Breast epithelium (tissue), 3 donors: ENCODE data around the gene APRT.

Experiments used
- POLR2A ChIP-seq: fragments of 450-650 bp; IDR thresholded peaks from one replicate; pipeline ENCODE4 v1.6.1; 2016; ENCODE audit warnings: antibody characterized with exemption, mild to moderate bottlenecking, moderate library complexity
- POLR2AphosphoS5 ChIP-seq, 3 donors: sonication (generic); formaldehyde crosslinking; IDR thresholded peaks; one replicate each; pipeline ENCODE4 v1.6.1; 2017; ENCODE audit warnings: antibody characterized with exemption in 3 of 3
- TF ChIP-seq, protein P1 (sequence below), 3 donors: fragments of 450-650 bp; IDR thresholded peaks; one replicate each; pipeline ENCODE4 v1.5.1; 2016 to 2017; ENCODE audit warnings: antibody characterized with exemption in 3 of 3, mild to moderate bottlenecking in 3 of 3, moderate library complexity in 3 of 3

DNA sequence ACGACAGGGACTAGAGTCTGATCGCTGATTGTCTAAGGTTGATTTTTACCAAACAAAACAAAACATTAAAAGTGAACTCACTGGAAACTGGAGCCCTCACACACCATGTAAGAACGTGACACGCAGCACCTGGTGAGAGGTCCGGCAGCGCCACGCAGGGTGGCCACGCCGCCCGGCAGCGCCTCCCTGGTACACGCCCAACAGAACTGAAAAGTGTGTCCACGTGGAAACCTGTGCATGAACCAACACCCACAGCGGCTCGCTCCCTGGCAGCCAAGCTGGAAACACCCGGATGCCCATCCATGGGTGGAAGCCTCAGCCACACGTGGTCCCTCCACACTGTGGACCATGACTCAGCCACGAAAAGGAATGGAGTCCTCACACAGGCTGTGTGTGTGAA lies 35.9 kb upstream of the APRT start:
- TF ChIP-seq POLR2AphosphoS5 (IDR thresholded peaks at IDR 0.05) (no peak), POLR2A (no peak)
- TF ChIP-seq, protein P1, sequence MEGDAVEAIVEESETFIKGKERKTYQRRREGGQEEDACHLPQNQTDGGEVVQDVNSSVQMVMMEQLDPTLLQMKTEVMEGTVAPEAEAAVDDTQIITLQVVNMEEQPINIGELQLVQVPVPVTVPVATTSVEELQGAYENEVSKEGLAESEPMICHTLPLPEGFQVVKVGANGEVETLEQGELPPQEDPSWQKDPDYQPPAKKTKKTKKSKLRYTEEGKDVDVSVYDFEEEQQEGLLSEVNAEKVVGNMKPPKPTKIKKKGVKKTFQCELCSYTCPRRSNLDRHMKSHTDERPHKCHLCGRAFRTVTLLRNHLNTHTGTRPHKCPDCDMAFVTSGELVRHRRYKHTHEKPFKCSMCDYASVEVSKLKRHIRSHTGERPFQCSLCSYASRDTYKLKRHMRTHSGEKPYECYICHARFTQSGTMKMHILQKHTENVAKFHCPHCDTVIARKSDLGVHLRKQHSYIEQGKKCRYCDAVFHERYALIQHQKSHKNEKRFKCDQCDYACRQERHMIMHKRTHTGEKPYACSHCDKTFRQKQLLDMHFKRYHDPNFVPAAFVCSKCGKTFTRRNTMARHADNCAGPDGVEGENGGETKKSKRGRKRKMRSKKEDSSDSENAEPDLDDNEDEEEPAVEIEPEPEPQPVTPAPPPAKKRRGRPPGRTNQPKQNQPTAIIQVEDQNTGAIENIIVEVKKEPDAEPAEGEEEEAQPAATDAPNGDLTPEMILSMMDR (IDR thresholded peaks at IDR 0.05), result no peak
